Metanephros (tissue), 2 donors: ENCODE results near the gene PCYT1A. TPM values are rescaled to one million over a fixed set of nuclear protein-coding genes. Genes with fewer than 3 reads are reported as not detected.

Experiments
- small RNA-seq: library from RNA; depleted of rRNA; stranded (forward); fragments of <200 nt; gene quantifications from one replicate; pipeline ENCODE3, GENCODE V24; 2014; ENCODE audit warnings: low replicate concordance
- total RNA-seq: library from RNA; depleted of rRNA; stranded (reverse); fragments of >200 nt; gene quantifications from one replicate; pipeline ENCODE4 v1.2.3, GENCODE V29; 2014

PCYT1A gene
- 53.2 TPM for total RNA-seq

GRCh38 chr3:196287440-196288140 is at the start of gene PCYT1A:
PCYT1A (minus strand) TSS chr3:196287726; CDS start chr3:196270531, 17,195 bp downstream.

GRCh38 chr3:196317687-196318467 is 30.4 kb upstream of the PCYT1A start, which contains the start of gene DYNLT2B:
DYNLT2B (minus strand) TSS chr3:196318240; CDS start chr3:196318152, 88 bp downstream.

GRCh38 chr3:196216089-196216564 is 71.4 kb downstream of the PCYT1A start, which contains the start of gene SLC51A:
SLC51A (plus strand) TSS chr3:196216534; CDS start chr3:196216713, 179 bp downstream.

GRCh38 chr3:196210673-196211556 is 76.6 kb downstream of the PCYT1A start, which contains the start of gene ZDHHC19:
ZDHHC19 (minus strand) TSS chr3:196211400; CDS start chr3:196211315, 85 bp downstream.

Small RNAs within 50 kb of the gene (small RNA-seq; reads per million reads assigned to genes)
- gene AC069257.2: not detected
- not detected for gene RF00019

Other genes starting within 250 kb of the PCYT1A start
- gene TFRC, start 205.6 kb downstream of the PCYT1A start, total RNA-seq: 71.6 TPM
- gene ZDHHC19, start 76.3 kb downstream of the PCYT1A start, total RNA-seq: 1.1 TPM
- gene SLC51A, start 71.2 kb downstream of the PCYT1A start, total RNA-seq: 1.9 TPM
- gene DYNLT2B, start 30.5 kb upstream of the PCYT1A start, total RNA-seq: 5.8 TPM
- gene TM4SF19, start 50.7 kb upstream of the PCYT1A start, total RNA-seq: not detected
- 35.0 TPM for gene UBXN7, start 144.7 kb upstream of the PCYT1A start, total RNA-seq
- 16.1 TPM for gene RNF168, start 216.0 kb upstream of the PCYT1A start, total RNA-seq
- gene SMCO1, start 227.6 kb upstream of the PCYT1A start, total RNA-seq: 3.5 TPM